ENCODE data around the gene POC1A. TPM values are rescaled to one million over a fixed set of nuclear protein-coding genes. Genes with fewer than 3 reads are reported as not detected.
A peak's percentile ranks its signal among the peaks of the same experiment; 100 is the strongest.
"Not testable (repeated sequence)": the region's sequence is repeated elsewhere in the genome, so short reads cannot be mapped to it uniquely, and the experiment has no call there.

Gene POC1A
- total RNA-seq, 1 donor from 2014 or later: 5.7 TPM

GRCh38 chr3:52173101-52173500 lies 18.9 kb upstream of the POC1A start:
- TF ChIP-seq, protein P1, sequence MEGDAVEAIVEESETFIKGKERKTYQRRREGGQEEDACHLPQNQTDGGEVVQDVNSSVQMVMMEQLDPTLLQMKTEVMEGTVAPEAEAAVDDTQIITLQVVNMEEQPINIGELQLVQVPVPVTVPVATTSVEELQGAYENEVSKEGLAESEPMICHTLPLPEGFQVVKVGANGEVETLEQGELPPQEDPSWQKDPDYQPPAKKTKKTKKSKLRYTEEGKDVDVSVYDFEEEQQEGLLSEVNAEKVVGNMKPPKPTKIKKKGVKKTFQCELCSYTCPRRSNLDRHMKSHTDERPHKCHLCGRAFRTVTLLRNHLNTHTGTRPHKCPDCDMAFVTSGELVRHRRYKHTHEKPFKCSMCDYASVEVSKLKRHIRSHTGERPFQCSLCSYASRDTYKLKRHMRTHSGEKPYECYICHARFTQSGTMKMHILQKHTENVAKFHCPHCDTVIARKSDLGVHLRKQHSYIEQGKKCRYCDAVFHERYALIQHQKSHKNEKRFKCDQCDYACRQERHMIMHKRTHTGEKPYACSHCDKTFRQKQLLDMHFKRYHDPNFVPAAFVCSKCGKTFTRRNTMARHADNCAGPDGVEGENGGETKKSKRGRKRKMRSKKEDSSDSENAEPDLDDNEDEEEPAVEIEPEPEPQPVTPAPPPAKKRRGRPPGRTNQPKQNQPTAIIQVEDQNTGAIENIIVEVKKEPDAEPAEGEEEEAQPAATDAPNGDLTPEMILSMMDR (IDR thresholded peaks at IDR 0.05): no peak
- no peaks in the 10 kb centered on the region for H3K27me3 Mint-ChIP-seq (ENCODE audit: low read depth)
- H3K27ac Mint-ChIP-seq (ENCODE audit: unreplicated experiment): no peak overlapping the region
- peak; percentile 51 for DNase-seq (ENCODE audit: low spot score)
- peaks cover 13% of the 10 kb centered on the region for H3K4me1 Mint-ChIP-seq (ENCODE audit: low read depth)
- H3K9me3 Mint-ChIP-seq (ENCODE audit: low read depth): no peaks in the 10 kb centered on the region
- no peaks in the 10 kb centered on the region for H3K36me3 Mint-ChIP-seq (ENCODE audit: low read depth)
- no peak overlapping the region for H3K4me3 Mint-ChIP-seq (ENCODE audit: unreplicated experiment)

DNA sequence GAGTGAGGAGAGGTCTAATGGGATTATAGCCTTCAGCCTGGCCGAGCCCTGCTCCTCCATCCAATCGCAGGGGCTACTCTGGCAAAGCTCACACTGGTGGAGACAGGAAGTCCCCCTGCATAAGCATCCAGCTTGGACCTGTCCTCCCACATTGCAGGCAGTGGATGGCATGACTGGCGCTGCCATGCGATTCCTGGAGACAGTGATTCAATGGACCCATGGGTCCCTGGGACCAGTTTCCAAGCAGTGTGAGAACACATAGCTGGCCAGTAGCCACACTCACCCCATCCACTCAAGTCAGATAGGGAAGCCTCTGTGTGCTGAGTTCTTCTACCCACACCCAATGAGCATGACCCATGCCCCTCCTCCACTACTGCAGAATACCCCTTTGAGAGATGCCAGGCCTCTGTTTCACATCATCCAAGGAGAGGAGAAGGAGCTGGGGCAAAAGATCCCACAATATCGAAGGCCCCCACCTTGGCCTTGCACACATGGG lies 18.1 kb upstream of the POC1A start:
- TF ChIP-seq, protein P1 (IDR thresholded peaks at IDR 0.05): no peak
- Mint-ChIP-seq H3K27me3 (ENCODE audit: low read depth) (no peaks in the 10 kb centered on the region), H3K36me3 (ENCODE audit: low read depth) (no peaks in the 10 kb centered on the region), H3K27ac (ENCODE audit: unreplicated experiment) (no peak overlapping the region), H3K4me1 (ENCODE audit: low read depth) (peaks cover 11% of the 10 kb centered on the region), H3K4me3 (ENCODE audit: unreplicated experiment) (no peak overlapping the region), H3K9me3 (ENCODE audit: low read depth) (no peaks in the 10 kb centered on the region)
- peak; percentile 15 for DNase-seq (ENCODE audit: low spot score)

GRCh38 chr3:52171514-52172261 lies 17.5 kb upstream of the POC1A start:
- TF ChIP-seq, protein P1 (IDR thresholded peaks at IDR 0.05): no peak
- Mint-ChIP-seq H3K4me1 (ENCODE audit: low read depth) (peaks cover 5% of the 10 kb centered on the region), H3K27ac (ENCODE audit: unreplicated experiment) (no peak overlapping the region), H3K4me3 (ENCODE audit: unreplicated experiment) (no peak overlapping the region), H3K27me3 (ENCODE audit: low read depth) (no peaks in the 10 kb centered on the region), H3K9me3 (ENCODE audit: low read depth) (no peaks in the 10 kb centered on the region), H3K36me3 (ENCODE audit: low read depth) (no peaks in the 10 kb centered on the region)
- DNase-seq (ENCODE audit: low spot score): peak; percentile 52

DNA sequence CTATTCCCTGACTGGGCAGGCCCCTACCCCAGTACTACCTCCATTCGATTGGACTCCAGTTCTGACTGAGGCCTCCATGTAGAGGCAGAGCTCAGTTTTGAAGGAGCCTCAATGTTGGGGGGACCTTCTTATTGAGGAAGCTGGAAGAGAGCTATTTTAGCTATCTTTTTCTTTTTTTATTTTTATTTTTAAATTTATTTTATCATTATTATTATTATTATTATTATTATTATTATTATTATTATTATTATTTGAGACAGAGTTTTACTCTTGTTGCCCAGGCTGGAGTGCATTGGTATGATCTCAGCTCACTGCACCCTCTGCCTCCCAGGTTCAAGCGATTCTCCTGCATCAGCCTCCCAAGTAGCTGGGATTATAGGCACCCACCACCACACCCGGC lies 16.0 kb upstream of the POC1A start:
- H3K27ac Mint-ChIP-seq (ENCODE audit: unreplicated experiment); H3K27me3 Mint-ChIP-seq (ENCODE audit: low read depth); DNase-seq (ENCODE audit: low spot score); H3K4me1 Mint-ChIP-seq (ENCODE audit: low read depth); H3K9me3 Mint-ChIP-seq (ENCODE audit: low read depth); H3K4me3 Mint-ChIP-seq (ENCODE audit: unreplicated experiment); H3K36me3 Mint-ChIP-seq (ENCODE audit: low read depth): not testable (repeated sequence)

DNA sequence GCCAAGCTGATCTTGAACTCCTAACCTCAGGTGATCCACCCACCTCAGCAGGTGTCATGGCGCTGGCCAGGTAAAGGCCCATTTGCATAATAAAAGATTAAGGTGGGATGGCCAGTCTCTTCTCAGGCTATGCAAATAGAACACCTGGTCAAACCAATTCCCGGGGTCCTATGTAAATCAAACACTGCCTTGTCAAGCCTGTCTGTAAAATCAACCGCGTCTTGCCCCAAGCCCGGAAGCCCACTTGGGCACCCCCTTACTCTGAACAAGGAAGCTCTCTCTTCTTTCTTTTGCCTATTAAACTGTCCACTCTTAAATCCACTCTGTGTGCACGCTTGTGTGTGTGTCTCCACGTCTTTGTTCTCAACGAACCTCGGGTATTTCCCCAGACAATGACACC lies 13.0 kb upstream of the POC1A start:
- Mint-ChIP-seq H3K4me1 (ENCODE audit: low read depth) (no peaks in the 10 kb centered on the region), H3K27ac (ENCODE audit: unreplicated experiment) (no peak overlapping the region)

More for the DNA sequence above, 13.0 kb upstream of the POC1A start:
- TF ChIP-seq, protein P1 (IDR thresholded peaks at IDR 0.05): no peak
- H3K9me3 Mint-ChIP-seq (ENCODE audit: low read depth): no peaks in the 10 kb centered on the region
- no peaks in the 10 kb centered on the region for H3K36me3 Mint-ChIP-seq (ENCODE audit: low read depth)
- DNase-seq (ENCODE audit: low spot score): no peak
- H3K27me3 Mint-ChIP-seq (ENCODE audit: low read depth): no peaks in the 10 kb centered on the region
- no peak overlapping the region for H3K4me3 Mint-ChIP-seq (ENCODE audit: unreplicated experiment)

All from chondrocyte (in vitro differentiated cells).